ENCODE results near the gene SREBF1.

The SREBF1 gene

GRCh38 chr17:17816240-17816814 is 20.5 kb downstream of the SREBF1 start:
- H3K4me3 ChIP-seq (replicated peaks in 1 of 2; ENCODE audit: low read depth in 2 of 2, low read length in 2 of 2) = no peak overlapping the region
- DNase-seq (ENCODE audit: low read depth in 2 of 2) = no peak
- TF ChIP-seq CTCF (IDR thresholded peaks at IDR 0.05; ENCODE audit: low read depth, low read length) = no peak

GRCh38 chr17:17815436-17816200 is 21.2 kb downstream of the SREBF1 start:
- no peak for DNase-seq (ENCODE audit: low read depth in 2 of 2)
- no peak for TF ChIP-seq CTCF (IDR thresholded peaks at IDR 0.05; ENCODE audit: low read depth, low read length)
- H3K4me3 ChIP-seq (replicated peaks in 1 of 2; ENCODE audit: low read depth in 2 of 2, low read length in 2 of 2) = no peak overlapping the region

- no peak overlapping the region for H3K4me3 ChIP-seq (replicated peaks in 1 of 2; ENCODE audit: low read depth in 2 of 2, low read length in 2 of 2)
- DNase-seq (ENCODE audit: low read depth in 2 of 2) = no peak
- TF ChIP-seq CTCF (IDR thresholded peaks at IDR 0.05; ENCODE audit: low read depth, low read length) = no peak
Measured at GRCh38 chr17:17815062-17815406, 21.8 kb downstream of the SREBF1 start.

GRCh38 chr17:17814162-17815061 is 22.4 kb downstream of the SREBF1 start:
- DNase-seq (ENCODE audit: low read depth in 2 of 2) = no peak
- TF ChIP-seq CTCF (IDR thresholded peaks at IDR 0.05; ENCODE audit: low read depth, low read length) = no peak
- H3K4me3 ChIP-seq (replicated peaks in 1 of 2; ENCODE audit: low read depth in 2 of 2, low read length in 2 of 2) = no peak overlapping the region

- H3K4me3 ChIP-seq (replicated peaks in 1 of 2; ENCODE audit: low read depth in 2 of 2, low read length in 2 of 2) = no peak overlapping the region
- no peak for TF ChIP-seq CTCF (IDR thresholded peaks at IDR 0.05; ENCODE audit: low read depth, low read length)
- no peak for DNase-seq (ENCODE audit: low read depth in 2 of 2)
Measured at GRCh38 chr17:17813725-17814095, 23.1 kb downstream of the SREBF1 start.

GRCh38 chr17:17813055-17813724 is 23.6 kb downstream of the SREBF1 start:
- DNase-seq (ENCODE audit: low read depth in 2 of 2) = no peak
- H3K4me3 ChIP-seq (replicated peaks in 1 of 2; ENCODE audit: low read depth in 2 of 2, low read length in 2 of 2) = no peak overlapping the region
- no peak for TF ChIP-seq CTCF (IDR thresholded peaks at IDR 0.05; ENCODE audit: low read depth, low read length)
